ENCODE data around the gene RAVER2.
"Not testable (repeated sequence)": the region's sequence is repeated elsewhere in the genome, so short reads cannot be mapped to it uniquely, and the experiment has no call there.

The RAVER2 gene

DNA sequence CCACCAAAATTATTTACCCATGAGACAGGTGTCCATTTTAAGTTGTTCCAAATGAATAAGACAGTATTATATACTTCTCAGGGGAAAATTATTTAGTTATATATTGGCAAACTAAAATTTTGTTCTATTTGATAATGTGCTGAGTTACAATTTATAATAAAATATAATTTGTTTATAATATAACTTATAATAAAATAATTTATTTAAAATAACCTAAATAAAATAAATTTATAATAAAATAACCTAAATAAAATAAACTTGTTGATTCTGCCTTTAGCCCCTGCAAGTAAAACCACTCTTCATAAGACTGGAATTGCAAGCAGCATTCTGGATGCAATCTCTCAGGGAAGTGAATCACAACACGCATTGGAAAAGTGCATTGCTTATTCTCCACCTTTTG is 69.6 kb downstream of the RAVER2 start:
- no peak for DNase-seq (ENCODE audit: low read depth)

DNA sequence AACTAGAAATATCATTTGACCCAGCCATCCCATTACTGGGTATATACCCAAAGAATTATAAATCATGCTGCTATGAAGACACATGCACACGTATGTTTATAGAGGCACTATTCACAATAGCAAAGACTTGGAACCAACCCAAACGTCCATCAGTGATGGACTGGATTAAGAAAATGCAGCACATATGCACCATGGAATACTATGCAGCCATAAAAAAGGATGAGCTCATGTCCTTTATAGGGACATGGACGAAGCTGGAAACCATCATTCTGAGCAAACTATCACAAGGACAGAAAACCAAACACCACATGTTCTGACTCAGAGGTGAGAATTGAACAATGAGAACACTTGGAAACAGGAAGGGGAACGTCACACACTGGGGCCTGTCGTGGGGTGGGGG is 72.5 kb downstream of the RAVER2 start:
- DNase-seq (ENCODE audit: low read depth) = not testable (repeated sequence)

DNA sequence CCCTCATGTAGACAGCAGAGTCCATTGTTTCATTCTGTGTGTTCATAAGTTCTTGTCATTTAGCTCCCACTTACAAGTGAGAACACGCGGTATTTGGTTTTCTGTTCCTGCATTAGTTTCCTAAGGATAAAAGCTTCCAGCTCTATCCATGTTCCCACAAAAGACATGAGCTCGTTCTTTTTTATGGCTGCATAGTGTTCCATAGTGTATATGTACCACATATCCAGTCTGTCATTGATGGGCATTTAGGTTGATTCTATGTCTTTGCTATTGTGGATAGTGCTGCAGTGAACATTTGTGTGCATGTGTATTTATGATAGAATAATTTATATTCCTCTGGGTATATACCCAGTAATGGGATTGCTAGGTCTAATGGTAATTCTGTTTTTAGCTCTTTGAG is 75.7 kb downstream of the RAVER2 start:
- not testable (repeated sequence) for DNase-seq (ENCODE audit: low read depth)

DNA sequence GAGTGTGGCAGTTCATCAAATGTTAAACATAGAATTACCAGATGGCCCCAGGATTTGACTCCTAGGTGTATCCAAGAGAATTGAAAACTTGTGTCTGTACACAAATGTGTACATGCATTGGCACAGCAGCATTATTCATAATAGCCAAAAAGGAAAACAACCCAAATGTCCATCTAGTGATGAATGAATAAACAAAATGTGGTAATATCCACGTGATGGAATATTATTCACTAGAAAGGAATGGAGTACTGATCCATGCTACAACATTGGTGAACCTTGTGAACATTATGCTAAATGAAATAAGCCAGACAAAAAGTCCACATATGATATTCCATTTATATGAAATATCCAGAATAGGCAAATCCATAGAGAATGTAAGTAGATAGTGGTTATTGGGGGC is 77.7 kb downstream of the RAVER2 start:
- DNase-seq (ENCODE audit: low read depth) = peak; percentile 45

DNA sequence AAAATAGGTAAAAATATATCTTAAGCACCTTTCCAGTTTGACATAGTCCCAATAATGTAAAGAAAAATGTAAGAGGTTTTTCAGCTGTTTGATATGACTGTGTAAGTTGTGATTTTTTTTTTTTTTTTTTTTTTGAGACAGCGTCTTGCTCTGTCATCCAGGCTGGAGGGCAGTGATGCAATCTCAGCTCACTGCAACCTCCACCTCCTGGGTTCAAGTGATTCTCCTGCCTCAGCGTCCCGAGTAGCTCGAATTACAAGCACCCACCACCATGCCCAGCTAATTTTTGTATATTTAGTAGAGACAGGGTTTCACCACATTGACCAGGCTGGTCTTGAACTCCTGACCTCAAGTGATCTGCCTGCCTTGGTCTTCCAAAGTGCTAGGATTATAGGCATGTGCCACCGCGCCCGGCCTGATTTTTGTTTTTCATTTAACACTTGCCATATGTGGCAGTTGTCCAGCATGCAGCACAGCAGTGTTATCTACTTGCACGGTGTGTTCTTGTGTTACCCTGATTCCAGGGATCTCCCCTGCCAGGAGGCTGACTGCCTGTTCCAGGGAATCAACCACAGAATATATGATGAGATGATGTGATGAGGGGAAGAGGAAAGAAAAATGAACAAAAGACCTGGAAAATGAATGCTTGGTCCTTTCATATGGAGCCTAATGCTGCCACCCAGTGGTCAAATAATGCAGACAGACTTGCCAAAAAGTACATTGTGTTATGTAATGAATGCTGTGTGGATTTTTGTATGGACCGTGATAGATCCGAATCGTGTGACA is 79.0 kb downstream of the RAVER2 start:
- DNase-seq (ENCODE audit: low read depth) = peak; percentile 72

DNA sequence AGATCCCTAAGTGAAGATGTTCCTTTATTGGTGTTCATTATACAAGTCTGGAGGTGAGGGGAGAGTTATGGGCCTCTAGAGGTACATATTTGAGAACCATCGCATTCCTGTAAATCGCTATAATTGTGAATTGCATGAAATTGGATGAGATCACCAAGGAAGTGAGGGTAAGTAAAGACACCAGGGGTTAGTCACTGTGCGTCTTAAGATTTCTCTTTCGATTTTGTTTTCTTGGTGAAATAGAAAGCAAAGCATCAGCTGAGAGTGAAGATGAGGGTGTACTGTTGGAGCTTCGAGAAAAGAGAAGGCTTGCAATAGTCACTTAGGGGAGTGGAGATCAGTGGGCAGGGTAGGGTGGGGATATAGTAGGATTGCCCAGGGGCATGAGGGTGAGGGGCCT is 82.1 kb downstream of the RAVER2 start:
- no peak for DNase-seq (ENCODE audit: low read depth)

DNA sequence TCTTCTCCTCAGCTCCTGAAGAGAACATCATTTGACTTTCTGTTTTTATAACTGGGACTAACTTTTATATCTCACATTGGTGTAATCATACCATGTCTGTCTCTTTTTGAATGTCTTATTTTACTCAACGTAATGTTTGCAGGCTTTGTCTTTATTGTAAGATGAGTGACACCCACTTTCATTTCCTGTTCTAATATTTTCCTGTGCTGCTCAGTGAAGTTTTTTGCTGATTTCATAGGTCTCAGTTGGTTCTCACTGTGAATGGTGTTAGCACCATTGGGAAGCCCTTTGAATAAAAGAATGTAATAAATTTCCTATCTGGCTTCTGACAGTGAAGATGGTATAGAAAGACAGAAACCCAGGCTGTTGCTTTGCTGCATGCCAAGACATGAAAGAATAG is 84.0 kb downstream of the RAVER2 start:
- DNase-seq (ENCODE audit: low read depth) = no peak

DNA sequence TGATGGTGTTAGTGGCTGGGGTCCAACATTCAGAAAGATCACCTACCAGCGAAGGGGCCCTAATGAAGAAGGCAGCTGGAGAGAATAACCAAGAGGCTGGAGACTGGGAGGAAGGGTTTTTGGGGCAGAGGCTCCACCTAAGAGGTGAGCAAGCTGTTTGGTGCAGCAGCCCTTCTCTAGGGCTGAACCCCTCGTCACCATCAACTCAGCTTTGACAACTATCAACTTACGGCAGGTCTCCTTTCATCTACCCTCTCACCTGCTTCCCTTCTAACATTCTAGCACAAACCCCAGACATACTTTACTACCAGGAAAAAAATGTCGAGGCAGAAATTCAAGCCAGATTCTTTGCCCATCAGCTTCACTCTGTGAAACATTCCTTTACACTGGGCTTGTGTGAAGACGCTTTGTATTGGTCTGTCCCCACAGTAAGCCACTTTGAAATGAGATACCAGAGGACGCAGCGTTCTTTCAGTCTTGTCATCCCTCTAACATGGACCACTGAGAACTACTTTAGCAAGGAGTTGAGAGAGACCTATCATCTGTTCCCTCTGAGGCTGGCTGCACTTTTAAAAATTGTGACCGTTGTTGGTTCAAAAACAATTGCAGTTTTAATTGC is 84.6 kb downstream of the RAVER2 start:
- no peak for DNase-seq (ENCODE audit: low read depth)

DNA sequence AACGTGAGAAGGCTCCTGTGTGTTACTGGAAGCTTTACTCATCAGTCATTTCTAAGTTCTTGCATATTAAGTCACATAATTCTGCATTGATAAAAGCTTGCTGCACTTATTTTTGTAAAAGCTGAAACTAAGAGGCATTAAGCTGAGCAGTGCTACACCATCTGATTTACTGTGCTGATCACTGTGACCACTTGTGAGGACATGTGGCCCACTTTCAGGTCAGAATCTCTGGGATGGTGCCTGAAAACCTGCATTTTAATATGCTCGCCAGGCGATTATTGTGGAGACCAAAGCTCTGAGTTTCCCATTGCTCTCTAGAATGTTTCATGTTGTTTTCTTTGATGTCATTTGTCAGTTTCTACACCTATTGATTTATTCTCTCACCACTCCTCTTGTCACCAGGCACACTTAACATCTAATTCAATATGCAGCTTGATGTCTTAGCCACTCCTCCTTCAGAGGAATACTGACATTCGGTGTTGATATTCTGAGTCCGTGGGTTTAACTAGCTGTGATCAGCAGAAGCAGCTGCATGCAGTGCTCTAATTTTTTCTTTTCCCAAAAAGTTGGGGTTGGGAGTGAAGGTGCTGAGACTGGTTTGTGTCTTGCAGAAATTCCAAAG is 85.3 kb downstream of the RAVER2 start:
- DNase-seq (ENCODE audit: low read depth) = no peak

DNA sequence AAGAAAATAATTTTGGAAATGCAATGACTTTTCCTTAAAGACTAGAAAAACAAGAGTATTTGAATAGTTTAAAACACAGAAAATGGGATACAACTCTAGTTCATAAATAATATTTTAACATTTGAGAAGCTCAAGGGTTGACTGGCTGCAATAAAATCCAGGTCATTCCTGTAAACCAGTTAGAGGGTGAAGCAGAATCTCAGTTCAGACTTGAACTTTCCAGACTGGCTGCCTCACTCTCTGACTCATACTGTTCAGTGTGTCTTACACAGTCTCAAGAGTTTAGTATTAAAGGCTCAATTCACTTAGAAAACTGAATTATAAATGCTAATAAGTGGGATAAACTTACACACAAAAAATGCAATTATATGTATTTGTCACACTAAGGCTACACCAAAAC is 89.9 kb downstream of the RAVER2 start:
- peak; percentile 63 for DNase-seq (ENCODE audit: low read depth)

DNA sequence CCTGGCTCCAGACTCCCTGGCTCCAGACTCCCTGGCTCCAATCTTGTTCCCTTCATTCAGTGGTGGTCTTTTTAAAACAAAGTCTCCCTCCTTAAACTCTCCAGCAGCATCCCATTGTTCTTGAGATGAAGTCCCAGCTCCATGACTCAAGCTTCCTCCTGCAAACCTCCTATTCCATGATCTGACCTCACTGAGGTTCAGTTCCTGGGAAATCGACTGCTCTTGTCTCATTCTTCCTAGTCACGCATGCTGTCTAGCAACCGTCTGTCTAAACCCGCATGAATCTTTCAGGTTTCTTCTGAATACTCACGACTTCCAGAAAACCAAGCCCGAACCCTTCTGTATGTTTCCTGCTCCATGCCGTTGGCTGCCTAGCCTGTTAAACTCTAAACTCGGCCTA is 91.9 kb downstream of the RAVER2 start:
- DNase-seq (ENCODE audit: low read depth) = no peak

DNA sequence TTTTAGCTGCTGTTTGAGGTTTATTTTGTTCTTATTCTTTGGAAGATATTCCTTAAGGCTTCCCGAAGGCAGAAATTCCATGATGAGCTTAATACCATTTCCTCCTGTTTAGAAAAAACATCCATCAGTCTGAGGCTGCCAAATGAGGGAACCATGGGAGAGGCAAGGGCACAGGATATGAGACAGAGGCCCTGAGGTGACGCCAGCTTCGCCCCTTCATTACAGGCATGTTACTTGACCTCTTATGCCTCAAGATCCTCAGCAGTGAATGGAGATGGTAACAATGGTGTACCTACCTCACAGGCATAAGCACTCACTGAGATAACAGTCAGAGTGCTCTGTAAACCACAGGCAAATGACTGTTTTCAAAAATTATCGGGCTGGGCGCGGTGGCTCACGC is 93.6 kb downstream of the RAVER2 start:
- no peak for DNase-seq (ENCODE audit: low read depth)

DNA sequence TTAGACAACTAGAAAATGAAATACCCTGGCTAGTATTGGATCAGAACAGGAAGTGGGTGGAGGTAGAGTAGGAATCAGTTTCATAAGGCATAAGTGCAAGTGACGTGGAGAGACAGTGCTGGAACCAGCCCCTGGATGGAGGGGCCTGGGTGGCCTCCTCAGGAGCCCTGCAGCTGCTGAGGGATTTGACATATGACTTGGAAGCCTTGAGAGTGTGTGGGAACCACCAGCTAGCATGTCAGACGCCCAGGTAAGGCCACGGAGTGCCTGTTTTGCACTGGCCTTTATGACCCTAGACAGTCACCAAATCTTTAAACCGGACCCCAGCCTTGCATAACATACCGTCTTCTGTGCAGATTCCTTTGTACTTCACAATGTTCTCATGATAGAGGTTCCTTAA is 94.4 kb downstream of the RAVER2 start:
- DNase-seq (ENCODE audit: low read depth) = no peak

DNA sequence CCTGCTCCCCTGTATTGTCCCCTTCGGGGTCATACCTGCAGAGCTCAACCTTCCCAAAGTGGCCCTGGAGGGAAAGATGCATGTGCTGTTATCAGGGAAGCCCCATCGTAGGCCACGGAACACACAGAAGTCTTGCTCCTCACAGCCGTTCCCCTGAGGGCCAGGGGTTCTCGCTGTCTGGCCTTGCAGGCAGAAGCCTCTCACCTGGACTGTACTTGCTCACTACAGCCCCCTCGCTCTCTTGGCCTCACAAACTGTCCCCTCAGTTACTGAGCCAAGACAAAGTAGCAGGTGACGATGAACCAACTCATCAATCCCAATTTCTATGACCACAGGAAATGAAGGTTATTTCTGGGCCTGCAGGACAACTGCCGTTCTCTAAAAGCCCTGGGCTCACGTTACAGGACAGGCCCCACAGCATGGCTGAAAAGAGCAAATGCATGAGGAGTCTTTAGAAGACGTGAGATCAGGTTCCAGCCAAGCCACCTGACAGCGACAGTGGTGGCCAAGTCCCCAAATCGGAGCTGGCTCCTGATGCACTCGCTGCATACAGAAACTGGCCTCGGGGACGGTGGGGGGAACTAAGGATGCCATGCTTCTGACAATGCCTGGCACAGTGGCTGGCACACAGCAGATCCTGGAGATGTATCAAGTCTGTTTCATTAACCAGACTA is 95.0 kb downstream of the RAVER2 start:
- DNase-seq (ENCODE audit: low read depth) = no peak

DNA sequence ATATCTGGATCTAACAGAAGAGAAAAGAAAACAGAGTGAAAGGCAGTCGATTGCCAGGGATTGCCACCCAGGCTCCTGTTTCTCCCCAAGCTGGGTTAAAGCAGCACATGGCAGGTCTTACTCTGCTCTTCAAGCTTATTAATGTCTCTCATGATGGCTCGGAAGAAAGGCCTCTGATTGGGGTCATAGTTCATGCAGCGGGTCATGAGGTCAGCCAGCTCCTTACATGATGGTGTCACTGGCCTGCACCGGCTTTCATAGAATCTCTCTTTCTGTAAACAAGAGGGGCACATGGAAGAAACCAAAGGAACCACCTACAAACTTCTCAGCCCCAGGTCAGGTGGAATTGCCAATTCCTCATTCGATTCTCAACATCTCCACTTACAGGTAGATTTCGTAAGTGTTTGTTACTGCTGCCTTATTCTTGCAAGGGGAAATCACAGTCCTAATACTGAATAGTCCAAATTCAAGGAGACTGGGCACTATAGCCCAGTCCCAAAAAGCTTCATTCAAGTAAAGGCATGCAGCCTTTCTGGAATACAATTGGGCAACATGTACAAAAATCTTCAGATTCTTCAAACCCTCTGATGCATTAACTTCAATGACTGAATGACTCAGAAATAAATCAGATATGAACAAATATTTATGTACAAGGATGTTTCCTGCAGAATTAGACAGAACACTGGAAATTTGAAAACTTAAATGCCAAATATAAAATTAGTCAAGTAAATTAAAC is 96.6 kb downstream of the RAVER2 start:
- peak; percentile 44 for DNase-seq (ENCODE audit: low read depth)

DNA sequence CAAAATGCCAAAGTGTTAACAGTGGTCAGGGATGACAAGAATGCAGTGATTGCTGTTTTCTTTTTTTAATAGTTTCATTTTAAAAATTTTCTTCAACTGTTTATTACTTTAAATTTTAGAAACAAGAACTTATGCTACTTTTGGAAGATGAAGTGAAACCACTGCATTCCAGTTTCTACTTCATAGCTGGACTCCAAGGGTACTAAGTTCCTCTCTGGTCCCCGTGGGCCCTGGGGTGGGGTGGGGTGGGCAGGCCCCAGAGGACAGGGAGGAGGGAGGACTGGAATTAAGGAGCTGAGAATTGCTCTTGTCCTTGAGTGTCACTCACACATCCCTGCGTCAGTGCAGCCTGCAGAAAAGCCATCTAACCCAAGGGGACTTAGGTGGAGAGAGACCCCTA is 97.3 kb downstream of the RAVER2 start:
- no peak for DNase-seq (ENCODE audit: low read depth)

DNA sequence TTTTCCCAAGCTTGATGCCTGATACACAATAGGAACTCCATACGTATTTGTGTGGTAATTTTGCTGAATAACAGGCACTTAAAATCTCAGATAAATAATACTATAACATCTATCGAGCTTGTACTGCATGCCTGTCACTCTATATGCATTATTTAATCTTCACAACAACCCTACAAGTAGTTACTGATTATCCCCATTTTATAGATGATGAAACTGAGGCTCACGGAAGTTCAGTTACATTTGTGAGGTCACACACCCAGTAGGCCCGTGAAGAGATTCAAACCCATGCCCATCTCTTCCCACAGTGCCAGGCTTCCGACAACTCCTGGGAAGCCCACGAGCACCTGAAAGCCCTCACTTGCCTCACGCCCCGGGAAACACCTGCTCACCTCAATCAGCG is 98.8 kb downstream of the RAVER2 start:
- no peak for DNase-seq (ENCODE audit: low read depth)

DNA sequence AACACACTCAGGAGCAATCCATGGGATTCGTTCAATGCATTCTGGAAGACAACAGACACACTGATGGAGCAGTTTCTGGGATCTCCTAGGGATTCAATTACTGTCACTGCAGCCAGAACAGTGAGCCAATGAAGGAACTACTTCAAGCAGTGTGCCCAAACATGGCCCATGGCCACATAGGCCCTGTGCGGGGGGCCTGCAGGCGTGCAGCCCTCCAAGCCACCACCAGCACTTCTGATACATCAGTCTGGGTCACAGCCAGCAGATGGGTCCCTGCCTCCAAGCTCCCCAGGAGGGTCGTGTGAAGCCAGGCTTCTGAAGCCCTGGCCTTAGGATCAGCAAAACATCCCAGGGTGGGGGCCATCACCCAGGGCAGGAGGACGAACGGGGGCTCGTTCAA is 99.3 kb downstream of the RAVER2 start:
- DNase-seq (ENCODE audit: low read depth) = no peak

DNA sequence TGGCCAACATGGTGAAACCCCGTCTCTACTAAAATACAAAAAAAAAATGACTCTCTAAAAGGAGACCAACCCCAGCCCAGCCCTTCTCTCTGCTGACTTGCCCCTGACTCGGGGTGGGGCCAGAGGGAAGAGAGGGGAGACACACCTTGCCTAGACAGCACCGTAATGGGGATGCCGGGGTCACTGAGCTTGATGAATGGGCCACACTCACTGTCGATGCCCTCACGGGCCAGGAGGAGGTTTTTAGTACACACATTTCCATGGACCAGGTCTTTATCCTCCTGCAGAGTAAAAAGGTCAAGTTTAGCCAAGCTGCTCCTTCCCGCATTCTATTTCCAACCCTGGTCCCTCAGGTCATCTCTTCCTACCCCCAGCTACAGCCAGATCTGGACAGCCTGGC is 99.7 kb downstream of the RAVER2 start:
- DNase-seq (ENCODE audit: low read depth) = no peak

DNA sequence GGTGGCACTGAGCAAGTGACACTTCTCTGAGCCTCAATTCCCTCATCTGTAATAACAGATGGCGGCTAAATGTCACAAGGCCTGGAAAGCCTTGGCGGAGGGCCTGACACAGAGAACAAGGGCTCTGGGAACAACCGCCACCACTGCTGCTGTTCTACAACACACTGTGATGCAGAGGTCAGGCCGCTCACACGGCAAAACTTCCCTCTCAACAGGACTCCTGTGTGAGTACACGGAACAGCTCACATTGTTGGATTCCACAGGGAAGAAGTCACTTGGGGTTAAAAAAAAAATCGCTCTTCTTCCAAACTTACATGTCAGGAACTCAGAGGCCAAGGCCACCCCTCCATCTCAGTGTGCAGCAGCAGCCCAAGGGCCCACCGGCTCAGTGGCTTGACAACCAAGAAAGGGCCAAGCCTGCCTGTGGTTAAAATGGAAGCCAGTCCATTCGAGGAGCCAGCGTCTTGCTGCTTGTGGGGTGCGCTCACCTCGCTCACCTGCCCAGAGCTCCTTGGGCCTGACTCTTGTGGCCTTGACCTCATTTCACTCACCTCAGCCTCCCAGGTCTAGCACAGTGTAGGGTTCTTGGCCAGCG is 101.1 kb downstream of the RAVER2 start:
- DNase-seq (ENCODE audit: low read depth) = no peak

DNA sequence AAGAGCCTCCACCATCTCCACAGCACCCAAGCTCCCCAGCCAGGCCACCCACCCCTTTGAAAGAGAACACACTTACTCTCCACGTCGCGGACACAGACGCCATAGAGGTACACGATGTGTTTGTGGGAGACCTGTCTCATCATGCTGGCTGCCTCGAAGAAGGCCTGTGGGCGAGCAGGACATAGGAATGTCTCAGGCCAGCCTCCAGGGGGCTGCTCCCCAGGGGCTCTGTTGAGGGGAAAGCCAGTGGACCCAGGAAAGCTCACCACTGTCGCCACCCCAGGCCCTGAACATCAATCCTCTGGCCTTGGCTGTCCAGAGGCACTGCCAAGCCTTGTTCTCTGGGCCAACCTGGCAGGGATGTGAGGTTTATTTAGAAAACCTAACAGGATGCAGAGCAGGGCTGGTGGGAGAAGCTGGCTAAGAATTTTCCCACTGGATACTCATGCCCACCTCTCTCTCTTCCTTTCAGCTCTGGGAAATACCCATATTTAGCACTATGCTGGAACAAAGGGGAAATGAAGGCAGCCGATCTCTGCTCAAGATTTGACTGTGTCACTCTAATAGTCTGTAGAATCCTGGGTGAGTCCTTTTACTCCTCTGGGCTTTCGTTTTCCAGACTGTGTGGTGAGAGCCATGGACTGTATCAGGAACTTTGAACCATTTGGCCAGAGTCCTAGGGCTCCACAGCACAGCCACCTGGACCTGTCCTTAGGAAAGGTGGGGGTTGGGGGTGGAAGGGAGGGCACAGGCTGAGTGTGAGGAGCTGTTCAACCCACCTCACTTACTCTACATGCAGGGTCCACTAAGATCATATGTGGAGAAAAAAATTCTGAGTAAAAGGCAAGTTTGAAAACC is 101.9 kb downstream of the RAVER2 start:
- DNase-seq (ENCODE audit: low read depth) = no peak
